Measurements from ENCODE around the gene SNX33. TPM values are rescaled to one million over a fixed set of nuclear protein-coding genes. Genes with fewer than 3 reads are reported as not detected.

SNX33 gene
- total and polyA plus RNA-seq, 2 of the 13 experiments (the other 11 are each of a cell fraction or from before 2014, with no cell fraction given), result 11.0 to 11.6 TPM

GRCh38 chr15:75625542-75626347, 22.0 kb upstream of the SNX33 start, which contains the start of gene SNUPN (continued):
- TF ChIP-seq ZNF33A (CRISPR knock-in tag; IDR thresholded peaks at IDR 0.05; ENCODE audit: borderline replicate concordance) (peak; percentile 90; the same call in 1 of the 2 replicates), ZFP1 (CRISPR knock-in tag; IDR thresholded peaks at IDR 0.05) (0 out of 2 replicates have a peak, but pooled peaks have one; percentile 70), ZNF891 (CRISPR knock-in tag; IDR thresholded peaks at IDR 0.05) (peak; percentile 23; the same call in 1 of the 2 replicates), PHF21A (CRISPR knock-in tag; IDR thresholded peaks at IDR 0.05) (peak; percentile 83), FOXM1 (CRISPR knock-in tag; IDR thresholded peaks at IDR 0.05) (no peak), NR2F2 (IDR thresholded peaks at IDR 0.05; ENCODE audit: borderline replicate concordance, low read depth) (no peak; the same call in 1 of the 2 replicates), FOXC1 (CRISPR knock-in tag; IDR thresholded peaks at IDR 0.05; ENCODE audit: borderline replicate concordance) (no peak), CBX2 (IDR thresholded peaks at IDR 0.05; ENCODE audit: low read depth, low read length) (no peak), CBX2 (CRISPR knock-in tag; IDR thresholded peaks at IDR 0.05; ENCODE audit: low read depth) (no peak), EHMT2 (IDR thresholded peaks at IDR 0.05; ENCODE audit: borderline replicate concordance, low read depth, low read length) (no peak), ZMAT5 (CRISPR knock-in tag; IDR thresholded peaks at IDR 0.05; ENCODE audit: borderline replicate concordance, low read depth) (no peak), LBX2 (CRISPR knock-in tag; IDR thresholded peaks at IDR 0.05; ENCODE audit: borderline replicate concordance) (0 out of 2 replicates have a peak, but pooled peaks have one; percentile 13), ZBTB8A (CRISPR knock-in tag; IDR thresholded peaks at IDR 0.05; ENCODE audit: borderline replicate concordance, low read depth) (no peak), YEATS2 (CRISPR knock-in tag; IDR thresholded peaks at IDR 0.05; ENCODE audit: borderline replicate concordance) (peak; percentile 88; the same call in 1 of the 2 replicates), ZNF639 (CRISPR knock-in tag; conservative IDR thresholded peaks at IDR 0.05) (peak; percentile 93), ZNF510 (CRISPR knock-in tag; IDR thresholded peaks at IDR 0.05; ENCODE audit: low read depth) (no peak), HHEX (CRISPR knock-in tag; IDR thresholded peaks at IDR 0.05) (no peak), SYNCRIP (IDR thresholded peaks at IDR 0.05; ENCODE audit: insufficient read depth, low read depth, low read length) (no peak), ZMYM4 (CRISPR knock-in tag; IDR thresholded peaks at IDR 0.05) (peak; percentile 67), THRA (CRISPR knock-in tag; IDR thresholded peaks at IDR 0.05; ENCODE audit: borderline replicate concordance) (no peak; the same call in 1 of the 2 replicates), MXD3 (CRISPR knock-in tag; IDR thresholded peaks at IDR 0.05) (peak; percentile 81), ZNF280B (CRISPR knock-in tag; IDR thresholded peaks at IDR 0.05; ENCODE audit: borderline replicate concordance) (no peak)
